Glutamatergic neuron (in vitro differentiated cells): ENCODE data around the gene PIEZO1. TPM values are rescaled to one million over a fixed set of nuclear protein-coding genes. Genes with fewer than 3 reads are reported as not detected.

Experiments used
- DNase-seq: peaks from one replicate; pipeline ENCODE4 v3.0.0; 2022
- H3K27ac Mint-ChIP-seq: one replicate; pipeline ENCODE4 v1.8.0; 2020; ENCODE audit warnings: mild to moderate bottlenecking, mixed read lengths, inconsistent platforms; ENCODE audit not compliant: unreplicated experiment
- H3K27me3 Mint-ChIP-seq: one replicate; pipeline ENCODE4 v1.8.0; 2020; ENCODE audit warnings: mild to moderate bottlenecking, moderate library complexity, mixed read lengths, inconsistent platforms; ENCODE audit not compliant: unreplicated experiment
- H3K36me3 Mint-ChIP-seq: one replicate; pipeline ENCODE4 v1.8.0; 2020; ENCODE audit warnings: mild to moderate bottlenecking, mixed read lengths, inconsistent platforms; ENCODE audit not compliant: unreplicated experiment
- H3K4me1 Mint-ChIP-seq: one replicate; pipeline ENCODE4 v1.8.0; 2020; ENCODE audit warnings: mild to moderate bottlenecking, low read depth, mixed read lengths, inconsistent platforms; ENCODE audit not compliant: unreplicated experiment
- H3K4me3 Mint-ChIP-seq: one replicate; pipeline ENCODE4 v1.8.0; 2020; ENCODE audit warnings: mild to moderate bottlenecking, mixed read lengths, inconsistent platforms; ENCODE audit not compliant: unreplicated experiment
- H3K9me3 Mint-ChIP-seq: one replicate; pipeline ENCODE4 v1.8.0; 2020; ENCODE audit warnings: mild to moderate bottlenecking, moderate library complexity, mixed read lengths, inconsistent platforms; ENCODE audit not compliant: unreplicated experiment
- CTCF ChIP-seq: fragments of 200-600 bp; sonication (generic); IDR thresholded peaks from one replicate; pipeline ENCODE4 v1.5.0; 2021; ENCODE audit not compliant: partially characterized antibody, unreplicated experiment
- total RNA-seq: library from RNA; stranded (reverse); fragmentation: NEBNext Ultra II Directional; extraction: Animal tissue kit (Norgen Biotek cat#: 25700); gene quantifications from one replicate; pipeline ENCODE4 v1.2.1, GENCODE V29; 2021; ENCODE audit not compliant: unreplicated experiment

Gene PIEZO1
- total RNA-seq, 1 donor from 2014 or later = 12.3 TPM

- Mint-ChIP-seq H3K36me3 (no peaks in the 10 kb centered on the region), H3K9me3 (no peaks in the 10 kb centered on the region), H3K4me3 (no peak overlapping the region), H3K27ac (no peak overlapping the region), H3K4me1 (peaks cover 16% of the 10 kb centered on the region), H3K27me3 (peaks cover 3% of the 10 kb centered on the region)
- TF ChIP-seq CTCF = no peak
- no peak for DNase-seq
Observed at GRCh38 chr16:88763502-88764053, 21.4 kb downstream of the PIEZO1 start.

- H3K27me3 Mint-ChIP-seq = peaks cover 3% of the 10 kb centered on the region
- no peaks in the 10 kb centered on the region for H3K36me3 Mint-ChIP-seq
- DNase-seq = no peak
- TF ChIP-seq CTCF = no peak
- no peak overlapping the region for H3K27ac Mint-ChIP-seq
- peaks cover 16% of the 10 kb centered on the region for H3K4me1 Mint-ChIP-seq
- no peaks in the 10 kb centered on the region for H3K9me3 Mint-ChIP-seq
- no peak overlapping the region for H3K4me3 Mint-ChIP-seq
Observed at GRCh38 chr16:88762941-88763340, 22.1 kb downstream of the PIEZO1 start.

GRCh38 chr16:88762258-88762870 is 22.7 kb downstream of the PIEZO1 start:
- H3K27me3 Mint-ChIP-seq = peaks cover 3% of the 10 kb centered on the region
- no peaks in the 10 kb centered on the region for H3K9me3 Mint-ChIP-seq
- DNase-seq = no peak
- H3K36me3 Mint-ChIP-seq = no peaks in the 10 kb centered on the region
- H3K4me3 Mint-ChIP-seq = no peak overlapping the region
- TF ChIP-seq CTCF = no peak
- H3K27ac Mint-ChIP-seq = no peak overlapping the region
- H3K4me1 Mint-ChIP-seq = peaks cover 12% of the 10 kb centered on the region

GRCh38 chr16:88761830-88762229 is 23.2 kb downstream of the PIEZO1 start:
- no peak for TF ChIP-seq CTCF

GRCh38 chr16:88761143-88761534 is 23.9 kb downstream of the PIEZO1 start:
- no peak for DNase-seq
- TF ChIP-seq CTCF = no peak
- Mint-ChIP-seq H3K9me3 (no peaks in the 10 kb centered on the region), H3K27me3 (no peaks in the 10 kb centered on the region), H3K27ac (no peak overlapping the region), H3K36me3 (no peaks in the 10 kb centered on the region), H3K4me3 (no peak overlapping the region), H3K4me1 (peaks cover 7% of the 10 kb centered on the region)

More at GRCh38 chr16:88761830-88762229, 23.2 kb downstream of the PIEZO1 start:
- Mint-ChIP-seq H3K9me3 (no peaks in the 10 kb centered on the region), H3K4me3 (no peak overlapping the region), H3K36me3 (no peaks in the 10 kb centered on the region), H3K27me3 (no peaks in the 10 kb centered on the region), H3K27ac (no peak overlapping the region), H3K4me1 (peaks cover 7% of the 10 kb centered on the region)
- DNase-seq = no peak
